GM12892 (cell line): ENCODE measurements around the gene ATG10. TPM values are rescaled to one million over a fixed set of nuclear protein-coding genes. Genes with fewer than 3 reads are reported as not detected.
A peak's percentile ranks its signal among the peaks of the same experiment; 100 is the strongest.
"Not testable (repeated sequence)": the region's sequence is repeated elsewhere in the genome, so short reads cannot be mapped to it uniquely, and the experiment has no call there.

Experiments used
- DNase-seq: peaks from one replicate; pipeline ENCODE4 v3.0.0; 2011; ENCODE audit not compliant: insufficient read length
- FAIRE-seq: peaks from 2 replicates; lab custom pipeline; 2011; peaks lifted over from hg19 to GRCh38; lab: Jason Lieb, UNC
- POLR2A ChIP-seq: IDR thresholded peaks from 2 replicates; pipeline ENCODE4 v1.6.1; 2011; ENCODE audit warnings: low read depth, low read length, control low read depth
- POLR2AphosphoS5 ChIP-seq: IDR thresholded peaks from 2 replicates; pipeline ENCODE4 v1.6.1; 2011; ENCODE audit warnings: low read depth, low read length, control low read depth
- TAF1 ChIP-seq: IDR thresholded peaks from 2 replicates; pipeline ENCODE4 v1.6.1; 2011; ENCODE audit warnings: low read depth, mild to moderate bottlenecking, control low read depth, low read length, borderline replicate concordance
- polyA plus RNA-seq: library from polyadenylated mRNA; unstranded; fragments of >200 nt; gene quantifications from one replicate; pipeline ENCODE4 v1.2.1, GENCODE V29; 2012; ENCODE audit warnings: missing spikeins, inconsistent platforms; ENCODE audit not compliant: missing spikeins

ATG10 gene
- 7.5 TPM for polyA plus RNA-seq

DNA sequence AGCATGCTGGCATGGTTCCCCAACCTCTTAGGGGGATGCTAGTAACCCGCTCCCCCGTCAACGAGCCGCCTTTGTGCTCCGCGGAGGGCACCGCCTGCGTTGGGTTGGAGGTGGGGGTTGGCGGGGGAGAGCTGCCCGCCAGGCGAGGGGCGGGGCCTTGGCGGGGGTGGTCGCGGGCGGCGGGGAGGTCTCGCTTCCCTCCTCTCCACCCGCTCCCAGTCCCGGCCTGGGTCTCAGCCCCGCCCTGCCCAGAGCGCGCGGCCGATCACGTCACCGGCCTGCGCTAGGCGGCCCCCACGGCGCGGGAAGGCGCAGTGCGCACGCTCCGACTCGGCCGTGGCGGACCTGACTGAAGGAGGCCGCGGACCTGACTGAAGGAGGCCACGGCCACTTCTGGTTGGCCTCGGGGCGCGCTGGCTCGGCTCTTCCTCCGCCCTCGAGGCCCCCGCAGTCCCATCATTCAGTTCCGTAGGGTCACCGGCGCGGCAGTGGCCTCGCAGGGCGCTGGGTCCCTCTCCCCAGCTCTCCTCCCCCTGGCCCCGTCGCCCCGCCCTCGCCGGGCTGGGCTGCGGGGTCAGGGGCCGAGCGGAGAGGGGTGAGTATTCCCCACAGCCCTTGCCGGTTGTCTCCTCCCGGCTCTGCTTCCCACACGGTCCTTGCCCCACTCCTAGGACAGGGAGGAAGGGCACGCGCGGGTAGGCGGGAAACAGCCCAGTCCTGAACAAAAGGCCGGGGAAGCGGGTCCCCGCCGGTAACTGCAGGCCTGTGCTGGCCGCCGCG lies at the start of gene ATG10:
TSS of gene ATG10 (plus strand) at position 312 of the 780 bp plus-strand sequence. CDS start 15,548 bp downstream, outside the sequence.
- DNase-seq (peak; percentile 89), FAIRE-seq (peak; percentile 99)
- TF ChIP-seq TAF1: peak; percentile 64; the same call in 1 of the 2 replicates
- peak; percentile 85 for TF ChIP-seq POLR2AphosphoS5
- TF ChIP-seq POLR2A: peak; percentile 88

DNA sequence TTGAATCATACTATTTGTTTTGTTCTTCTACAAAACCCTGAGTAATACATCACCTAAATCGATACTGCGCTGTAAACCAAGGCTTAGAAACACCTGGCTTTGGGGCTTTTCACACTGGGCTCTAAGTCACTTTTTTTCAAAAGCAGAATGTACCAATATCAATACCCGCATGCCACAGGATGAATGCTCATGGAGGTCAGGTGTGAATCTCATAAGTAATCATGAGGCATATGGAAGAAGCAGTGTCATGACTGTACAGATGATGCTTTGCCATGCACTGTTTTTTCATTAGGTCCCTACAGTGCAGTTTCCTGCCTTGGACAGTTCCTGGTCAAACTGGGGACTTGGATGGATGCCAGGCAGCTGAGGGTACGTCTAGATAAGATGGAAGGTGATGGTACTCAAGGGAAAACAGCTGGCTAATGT lies 49.0 kb upstream of the ATG10 start:
- DNase-seq (no peak), FAIRE-seq (peak; percentile 51)
- no peak for TF ChIP-seq TAF1
- no peak for TF ChIP-seq POLR2AphosphoS5
- TF ChIP-seq POLR2A: no peak

DNA sequence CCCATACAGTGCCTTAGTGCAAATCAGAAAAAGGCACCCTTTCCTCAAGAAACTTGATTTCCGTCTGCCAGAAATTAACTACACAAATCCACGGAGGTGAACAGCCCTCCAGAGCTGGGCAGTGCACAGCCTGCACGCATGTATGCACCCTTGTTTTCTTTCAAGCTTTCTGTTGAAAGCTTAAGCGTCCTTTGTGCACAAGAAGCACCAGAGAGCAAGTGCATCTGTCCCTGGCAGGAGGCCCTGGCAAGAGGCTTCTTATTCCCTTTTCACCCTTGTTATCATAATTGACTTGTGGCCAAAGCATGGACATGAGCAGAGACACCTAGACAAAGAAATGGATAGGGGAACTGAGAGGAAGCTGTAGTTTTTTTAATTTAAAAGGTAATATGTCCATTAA lies 47.4 kb upstream of the ATG10 start:
- TF ChIP-seq TAF1 (no peak), POLR2A (no peak), POLR2AphosphoS5 (no peak)
- no peak for DNase-seq
- FAIRE-seq: no peak

DNA sequence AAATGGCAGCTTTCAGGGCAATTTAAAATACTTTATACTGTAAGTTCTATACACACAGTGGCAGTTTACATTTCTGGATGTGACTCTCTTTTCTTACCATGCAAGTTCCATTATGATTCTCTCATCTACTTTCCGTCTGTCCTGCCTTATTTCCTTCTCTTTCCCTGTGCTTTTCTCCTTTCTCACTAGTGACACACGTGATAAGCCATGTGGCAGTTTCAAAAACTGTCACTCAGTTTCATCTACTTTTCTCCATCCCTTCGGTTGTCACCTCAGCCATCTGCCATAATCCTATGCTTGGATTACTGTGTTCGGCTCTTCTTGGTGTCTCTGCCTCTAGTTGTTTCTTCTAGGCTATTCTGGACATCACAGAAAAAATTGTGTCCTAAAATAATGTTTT lies 46.8 kb upstream of the ATG10 start:
- peak; percentile 56 for FAIRE-seq
- TF ChIP-seq POLR2A (no peak), TAF1 (no peak), POLR2AphosphoS5 (no peak)
- no peak for DNase-seq

DNA sequence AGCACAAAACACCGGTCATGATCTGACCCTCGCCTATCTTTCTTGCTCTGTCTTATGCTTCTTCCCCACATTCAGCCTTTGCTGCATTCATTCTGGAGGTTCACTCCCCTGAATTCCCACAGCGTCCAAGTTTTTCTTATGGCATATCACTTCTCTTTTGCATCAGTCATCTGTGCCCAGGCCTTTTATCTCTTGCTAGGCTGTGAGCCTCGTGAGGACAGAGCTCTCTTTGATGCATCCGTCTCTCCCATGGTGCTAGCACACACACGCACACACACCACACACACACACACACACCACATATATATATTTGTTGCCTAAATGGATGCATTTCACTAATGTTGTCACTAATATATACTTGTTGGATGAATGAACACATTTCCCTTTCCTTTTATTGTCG lies 45.8 kb upstream of the ATG10 start:
- TF ChIP-seq POLR2AphosphoS5: no peak
- no peak for TF ChIP-seq TAF1
- no peak for TF ChIP-seq POLR2A
- no peak for FAIRE-seq
- no peak for DNase-seq

DNA sequence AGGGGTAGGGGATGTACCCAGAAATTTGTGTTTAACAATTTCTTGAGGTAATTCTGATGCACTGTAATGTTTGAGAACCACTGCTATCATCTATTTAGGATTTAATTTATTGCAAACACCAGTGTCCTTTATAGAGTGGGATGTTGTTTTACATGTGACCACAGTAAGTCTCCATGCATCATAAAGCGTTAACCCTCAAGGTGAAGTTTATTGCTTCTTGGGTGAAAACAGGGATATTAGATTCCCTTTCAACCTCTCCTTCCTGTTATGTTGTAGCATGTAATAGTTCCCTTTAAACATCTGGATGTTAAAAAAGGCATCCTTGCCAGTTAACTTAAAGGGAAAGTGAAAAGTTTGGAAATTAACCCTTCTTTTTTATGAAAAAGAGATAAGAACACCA lies 35.8 kb upstream of the ATG10 start:
- FAIRE-seq (no peak), DNase-seq (no peak)
- no peak for TF ChIP-seq TAF1
- TF ChIP-seq POLR2AphosphoS5: no peak
- TF ChIP-seq POLR2A: no peak

DNA sequence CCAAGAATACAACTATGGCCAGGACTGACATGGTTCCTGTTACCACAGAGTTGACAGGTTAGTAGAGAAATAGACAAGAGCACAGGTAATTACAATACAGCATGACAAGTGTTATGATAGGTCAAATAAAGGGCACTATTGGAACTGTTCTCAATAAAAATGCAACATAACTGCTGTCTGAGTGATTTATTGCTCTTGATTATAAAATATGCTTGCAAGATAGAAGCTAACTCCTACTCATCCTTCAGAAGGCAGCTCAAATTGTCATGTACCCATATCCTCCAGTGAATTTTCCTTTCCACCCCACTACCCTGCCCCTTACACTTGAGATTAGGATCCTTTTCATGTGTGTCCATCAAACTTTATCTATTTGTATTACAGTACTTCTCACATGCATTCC lies 35.1 kb upstream of the ATG10 start:
- DNase-seq (no peak), FAIRE-seq (no peak)
- TF ChIP-seq POLR2AphosphoS5 (no peak), POLR2A (no peak), TAF1 (no peak)

DNA sequence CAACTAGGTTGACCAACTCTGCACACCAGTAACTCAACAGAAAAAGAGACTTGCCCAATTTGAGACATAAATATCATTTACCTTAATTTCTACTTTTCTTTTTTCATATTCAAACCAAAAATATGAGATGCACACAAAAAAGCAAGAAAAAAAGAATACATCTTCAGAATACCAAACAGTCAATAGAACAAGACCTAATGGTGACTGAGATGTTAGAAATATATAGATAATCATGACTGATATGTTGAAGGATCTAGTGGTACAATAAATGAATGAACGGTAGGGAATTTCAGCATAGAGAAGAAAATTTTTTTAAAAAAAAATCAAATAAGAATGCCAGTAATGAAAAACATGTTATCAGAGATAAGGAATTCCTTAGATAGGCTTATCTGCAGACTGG lies 29.1 kb upstream of the ATG10 start:
- no peak for FAIRE-seq
- TF ChIP-seq POLR2AphosphoS5 (no peak), TAF1 (no peak), POLR2A (no peak)
- DNase-seq: no peak

DNA sequence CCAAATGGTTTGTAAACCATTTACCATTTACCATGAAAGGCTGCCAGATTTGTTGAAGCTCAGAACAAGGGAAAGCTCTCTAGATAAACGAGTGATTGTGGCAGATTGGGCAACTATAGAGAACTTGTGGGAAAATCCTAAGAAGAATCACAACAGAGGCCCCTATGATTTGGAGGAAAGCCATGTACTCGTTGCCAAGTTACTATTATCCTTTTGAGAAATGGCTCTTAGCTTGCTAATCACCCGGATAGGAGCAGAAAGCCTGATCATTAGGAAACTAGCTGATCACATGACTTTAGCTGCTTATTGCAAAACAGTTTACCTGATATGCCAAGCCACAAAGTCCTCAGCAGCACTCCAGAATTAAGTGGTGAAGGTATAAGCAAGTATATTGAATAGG lies 23.5 kb upstream of the ATG10 start:
- no peak for FAIRE-seq
- no peak for DNase-seq
- no peak for TF ChIP-seq TAF1
- TF ChIP-seq POLR2AphosphoS5: no peak
- no peak for TF ChIP-seq POLR2A

DNA sequence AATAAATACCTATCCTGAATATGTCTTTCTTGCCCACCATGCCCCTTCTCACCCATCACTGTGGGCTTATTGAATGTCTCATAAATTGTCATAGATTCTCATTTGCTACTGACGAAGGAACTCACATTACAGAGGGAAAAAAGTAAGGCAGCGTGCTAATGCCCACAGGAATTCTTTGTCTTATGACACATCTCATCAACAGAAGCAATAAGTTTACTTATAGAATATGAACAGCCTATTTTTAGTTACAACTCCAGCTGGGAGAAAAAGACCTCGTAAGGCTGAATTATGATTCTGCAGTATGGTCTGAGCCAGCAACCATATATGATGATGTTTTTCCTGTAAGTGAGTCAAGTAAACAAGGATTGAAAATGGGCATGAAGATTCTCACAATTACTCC lies 22.4 kb upstream of the ATG10 start:
- DNase-seq (no peak), FAIRE-seq (no peak)
- no peak for TF ChIP-seq TAF1
- no peak for TF ChIP-seq POLR2AphosphoS5
- TF ChIP-seq POLR2A: no peak

DNA sequence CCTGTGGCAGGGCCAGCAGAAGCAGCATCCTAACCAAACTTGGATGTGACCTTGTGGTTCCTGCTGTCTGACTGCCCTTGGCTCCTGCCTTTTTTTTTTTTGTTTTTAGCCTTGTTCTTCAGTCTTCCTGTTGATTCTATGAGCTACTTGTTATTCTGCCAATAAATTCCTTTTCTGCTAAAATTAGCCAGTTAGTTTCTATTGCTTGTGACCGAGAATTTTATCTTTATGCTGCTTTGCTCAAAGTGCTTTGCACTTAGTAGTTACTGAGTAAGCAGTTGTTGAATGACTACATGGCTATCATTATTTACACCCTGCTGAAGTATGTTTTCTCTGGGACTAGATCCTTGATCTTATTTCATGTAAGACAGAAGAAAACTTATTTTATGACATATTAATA lies 20.8 kb upstream of the ATG10 start:
- TF ChIP-seq POLR2AphosphoS5 (no peak), TAF1 (no peak), POLR2A (no peak)
- no peak for FAIRE-seq
- DNase-seq: no peak

DNA sequence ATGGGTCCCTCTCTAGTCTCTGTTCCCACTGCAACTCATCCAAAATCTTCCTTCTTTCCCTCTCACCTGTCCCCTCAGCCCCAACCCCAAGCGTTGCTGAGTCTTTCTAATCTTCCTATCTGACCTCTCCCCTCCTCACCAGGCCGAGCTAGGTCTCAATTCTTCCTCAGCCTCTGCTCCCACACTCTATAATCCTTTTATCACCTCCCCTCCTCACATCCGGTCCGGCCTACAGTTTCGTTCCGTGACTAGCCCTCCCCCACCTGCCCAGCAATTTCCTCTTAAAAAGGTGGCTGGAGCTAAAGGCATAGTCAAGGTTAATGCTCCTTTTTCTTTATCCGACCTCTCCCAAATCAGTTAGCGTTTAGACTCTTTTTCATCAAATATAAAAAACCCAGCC lies 17.0 kb upstream of the ATG10 start:
- not testable (repeated sequence) for FAIRE-seq, DNase-seq

DNA sequence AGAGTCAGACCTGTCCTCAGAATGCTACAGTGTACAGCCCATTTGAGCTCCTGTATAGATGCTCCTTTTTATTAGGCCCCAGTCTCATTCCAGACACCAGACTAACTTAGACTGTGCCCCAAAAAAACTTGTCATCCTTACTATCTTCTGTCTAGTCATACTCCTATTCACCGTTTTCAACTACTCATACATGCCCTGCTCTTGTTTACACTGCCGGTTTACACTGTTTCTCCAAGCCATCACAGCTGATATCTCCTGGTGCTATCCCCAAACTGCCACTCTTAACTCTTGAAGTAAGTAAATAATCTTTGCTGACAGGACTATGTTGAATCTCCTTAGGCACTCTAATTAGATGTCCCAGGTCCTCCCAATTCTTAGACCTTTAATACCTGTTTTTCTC lies 13.7 kb upstream of the ATG10 start:
- not testable (repeated sequence) for DNase-seq, FAIRE-seq
